Right lobe of liver (tissue), 6 donors: ENCODE results near the gene PDK2. TPM values are rescaled to one million over a fixed set of nuclear protein-coding genes. Genes with fewer than 3 reads are reported as not detected.
A peak's percentile ranks its signal among the peaks of the same experiment; 100 is the strongest.

Source experiments
- ATAC-seq, 4 donors: fragments of 200-7000 bp; cut with Tn5 transposase; one replicate each; pipeline ENCODE4 v1.9.1; 2020; ENCODE audit warnings: mild to moderate bottlenecking in 4 of 4, moderate library complexity in 4 of 4
- DNase-seq, 3 donors: peaks; one replicate each; pipeline ENCODE4 v3.0.0-alpha.2; 2020
- H3K27ac ChIP-seq, 3 donors: fragments of 200-600 bp; one replicate each; pipeline ENCODE4 v1.8.0; 2022
- H3K27me3 ChIP-seq, 2 donors: fragments of 200-600 bp; one replicate each; pipeline ENCODE4 v1.8.0; 2022
- H3K36me3 ChIP-seq, 4 donors: fragments of 200-600 bp; sonication (generic) in 1 of 4; one replicate each; pipeline versions ENCODE4 v1.5.1 to v1.8.0; 2017 to 2022; ENCODE audit warnings: control low read depth in 1 of 4
- H3K4me1 ChIP-seq, 4 donors: fragments of 200-600 bp; sonication (generic) in 1 of 4; one replicate each; pipeline versions ENCODE4 v1.5.1 to v1.8.0; 2017 to 2022; ENCODE audit warnings: control low read depth in 1 of 4
- H3K4me3 ChIP-seq, 3 donors: fragments of 200-600 bp; one replicate each; pipeline ENCODE4 v1.8.0; 2022
- H3K9me3 ChIP-seq, 4 donors: fragments of 200-600 bp; sonication (generic) in 1 of 4; one replicate each; pipeline versions ENCODE4 v1.5.1 to v1.8.0; 2017 to 2022; ENCODE audit warnings: control low read depth in 1 of 4
- CTCF ChIP-seq, 4 donors: fragments of 200-600 bp in 3 of 4; fragments of 450-650 bp in 1 of 4; IDR thresholded peaks; one replicate each; pipeline versions ENCODE4 v1.5.1 to v1.8.0; 2016 to 2022; ENCODE audit warnings: antibody characterized with exemption in 4 of 4, mild to moderate bottlenecking in 2 of 4
- POLR2A ChIP-seq: fragments of 450-650 bp; IDR thresholded peaks from one replicate; pipeline ENCODE4 v1.6.1; 2017; ENCODE audit warnings: antibody characterized with exemption, mild to moderate bottlenecking
- WGBS: methylation state at CpG from one replicate; pipeline ENCODE4 v1.1.6; 2018; ENCODE audit warnings: low coverage, low lambda C conversion rate; ENCODE audit not compliant: insufficient coverage; ENCODE audit errors: missing lambda C conversion rate; 5-methylcytosine and 5-hydroxymethylcytosine counted together
- intact Hi-C, 2 donors: fragments of 100-400 bp; cut with DNase I; formaldehyde crosslinking; loops; one replicate each; pipeline versions ENCODE4 v1.11.2 to v1.14.1; 2022
- total RNA-seq, 6 experiments: library from RNA; depleted of rRNA in 2 of 6; stranded (reverse); fragments of >200 nt in 2 of 6; fragmentation: NEBNext Ultra II Directional in 3 of 6; extraction: Animal tissue kit (Norgen Biotek cat#: 25700) in 3 of 6; gene quantifications; one replicate each; pipeline versions ENCODE4 v1.1.0 to v1.2.4, GENCODE V29; 2016 to 2023
- donor health status: DM: no; HTN: yes; CAD: no.
- donor health status: DM: no; HTN: no; CAD: no.
- donor health status: DM: no; HTN: no; CAD: no.
- donor health status: DM: no; HTN: yes; CAD: no.
- donor health status: DM: no; HTN: yes; CAD: no.

PDK2 gene
- total RNA-seq, 6 experiments from 2014 or later: 25.0 to 58.0 (median 44.8) TPM

- H3K4me1 ChIP-seq: peaks cover 0 to 9% (median 4%) of the 10 kb centered on the region in 4 donors
These were observed 44.6 kb upstream of the PDK2 start for GRCh38 chr17:50050431-50051032.

GRCh38 chr17:50051082-50051576 is 44.0 kb upstream of the PDK2 start:
- no peaks in the 10 kb centered on the region for H3K36me3 ChIP-seq
- peaks cover 0 to 5% of the 10 kb centered on the region in 2 donors for H3K27me3 ChIP-seq
- no peak overlapping the region for H3K4me3 ChIP-seq
- TF ChIP-seq POLR2A: no peak
- TF ChIP-seq CTCF (IDR thresholded peaks at IDR 0.05): no peak
- no peak for ATAC-seq
- H3K4me1 ChIP-seq: peaks cover 0 to 13% (median 4%) of the 10 kb centered on the region in 4 donors
- no peaks in the 10 kb centered on the region for H3K9me3 ChIP-seq
- WGBS: 93% methylated on average over 2 of the region's 4 CpGs
- no peak overlapping the region for H3K27ac ChIP-seq
- intact Hi-C loops: no loop called here
- peak in 1 of 3 donors; percentile 27 for DNase-seq

More at GRCh38 chr17:50050431-50051032, 44.6 kb upstream of the PDK2 start:
- Histone ChIP-seq H3K36me3 (no peaks in the 10 kb centered on the region), H3K27ac (no peak overlapping the region), H3K27me3 (peaks cover 0 to 5% of the 10 kb centered on the region in 2 donors), H3K9me3 (no peaks in the 10 kb centered on the region), H3K4me3 (no peak overlapping the region)
- intact Hi-C loops: no loop called here
- TF ChIP-seq POLR2A (no peak), CTCF (IDR thresholded peaks at IDR 0.05) (no peak)
- ATAC-seq (no peak), DNase-seq (peak in 1 of 3 donors; percentile 11)
- WGBS: 100% methylated on average over 1 of the region's 12 CpGs

- H3K36me3 ChIP-seq: no peaks in the 10 kb centered on the region
- ATAC-seq (no peak), DNase-seq (no peak)
- intact Hi-C loops: no loop called here
- no peaks in the 10 kb centered on the region for H3K9me3 ChIP-seq
- 68% methylated on average over 2 of the region's 2 CpGs for WGBS
- TF ChIP-seq POLR2A: no peak
- no peak for TF ChIP-seq CTCF (IDR thresholded peaks at IDR 0.05)
- no peak overlapping the region for H3K4me3 ChIP-seq
- peaks cover 0 to 17% (median 4%) of the 10 kb centered on the region in 4 donors for H3K4me1 ChIP-seq
- H3K27me3 ChIP-seq: peaks cover 0 to 5% of the 10 kb centered on the region in 2 donors
- H3K27ac ChIP-seq: no peak overlapping the region
These were observed 43.5 kb upstream of the PDK2 start for GRCh38 chr17:50051606-50052005.

GRCh38 chr17:50052241-50052796 is 42.8 kb upstream of the PDK2 start:
- intact Hi-C loops: no loop called here
- no peaks in the 10 kb centered on the region for H3K9me3 ChIP-seq
- H3K4me3 ChIP-seq: no peak overlapping the region
- 50% methylated on average over 6 of the region's 6 CpGs for WGBS
- no peak for ATAC-seq
- H3K27ac ChIP-seq: no peak overlapping the region
- TF ChIP-seq CTCF (IDR thresholded peaks at IDR 0.05): no peak
- no peak for TF ChIP-seq POLR2A
- H3K36me3 ChIP-seq: no peaks in the 10 kb centered on the region
- H3K27me3 ChIP-seq: peaks cover 0 to 5% of the 10 kb centered on the region in 2 donors
- DNase-seq: no peak
- H3K4me1 ChIP-seq: peaks cover 0 to 18% (median 4%) of the 10 kb centered on the region in 4 donors
